ENCODE data around the gene BSDC1. TPM values are rescaled to one million over a fixed set of nuclear protein-coding genes. Genes with fewer than 3 reads are reported as not detected.

BSDC1 gene
- total RNA-seq, 1 experiment from 2014 or later = 74.0 TPM

- H3K27ac ChIP-seq = no peak overlapping the region
- H2AFZ ChIP-seq = no peak overlapping the region
- 0 out of 2 replicates have a peak, but pooled peaks cover 6% of the 10 kb centered on the region for H4K20me1 ChIP-seq (ENCODE audit: insufficient read depth)
- no peaks in the 10 kb centered on the region for H3K79me2 ChIP-seq (ENCODE audit: low read depth)
- TF ChIP-seq CTCF (conservative IDR thresholded peaks at IDR 0.05) (no peak), EZH2 (IDR thresholded peaks at IDR 0.05; ENCODE audit: low read depth) (no peak)
- DNase-seq = no peak
- no peaks in the 10 kb centered on the region for H3K9me2 ChIP-seq (ENCODE audit: insufficient read depth)
- peaks cover 40% of the 10 kb centered on the region for H3K36me3 ChIP-seq (ENCODE audit: low read depth)
- no peak overlapping the region for H3K4me3 ChIP-seq
- no peaks in the 10 kb centered on the region for H3K27me3 ChIP-seq (ENCODE audit: insufficient read depth, low read depth)
- intact Hi-C loops (cut with micrococcal nuclease; ENCODE audit: unreplicated experiment) = no loop called here
- no TSS peak for BruUV-seq (replicated peaks)
- H3K4me1 ChIP-seq (replicated peaks; ENCODE audit: insufficient read depth) = no peaks in the 10 kb centered on the region
- H3K9me3 ChIP-seq (ENCODE audit: insufficient read depth, low read depth) = no peaks in the 10 kb centered on the region
- H3K4me2 ChIP-seq = no peak overlapping the region
- peaks cover 6% of the 10 kb centered on the region; the same call in 1 of the 2 replicates for H3F3A ChIP-seq (ENCODE audit: insufficient read depth, low read depth)
- ChIA-PET CTCF (no interaction called here), POLR2A (ENCODE audit: unreplicated experiment) (interaction anchor here (0.5 kb wide), 1 partner anchor 337 kb away, joined by 6 read pairs; no protein-coding TSS in a partner anchor)
These were observed 16.6 kb downstream of the BSDC1 start for GRCh38 chr1:32377541-32378220.

GRCh38 chr1:32376199-32376598, 18.0 kb downstream of the BSDC1 start:
- Histone ChIP-seq H4K20me1 (ENCODE audit: insufficient read depth) (0 out of 2 replicates have a peak, but pooled peaks cover 8% of the 10 kb centered on the region), H3K79me2 (ENCODE audit: low read depth) (no peaks in the 10 kb centered on the region), H3K9me2 (ENCODE audit: insufficient read depth) (no peaks in the 10 kb centered on the region), H3K4me3 (no peak overlapping the region), H3K27ac (no peak overlapping the region), H3F3A (ENCODE audit: insufficient read depth, low read depth) (peaks cover 11% of the 10 kb centered on the region), H3K4me1 (replicated peaks; ENCODE audit: insufficient read depth) (no peaks in the 10 kb centered on the region), H3K27me3 (ENCODE audit: insufficient read depth, low read depth) (no peaks in the 10 kb centered on the region), H2AFZ (no peak overlapping the region), H3K36me3 (ENCODE audit: low read depth) (peaks cover 42% of the 10 kb centered on the region), H3K9me3 (ENCODE audit: insufficient read depth, low read depth) (no peaks in the 10 kb centered on the region), H3K4me2 (no peak overlapping the region)
- no peak for TF ChIP-seq CTCF (conservative IDR thresholded peaks at IDR 0.05)
- no peak for TF ChIP-seq EZH2 (IDR thresholded peaks at IDR 0.05; ENCODE audit: low read depth)
- no TSS peak for BruUV-seq (replicated peaks)
- DNase-seq = no peak
- intact Hi-C loops (cut with micrococcal nuclease; ENCODE audit: unreplicated experiment) = no loop called here
- POLR2A ChIA-PET (ENCODE audit: unreplicated experiment) = interaction anchor here (0.5 to 0.7 kb wide), 3 partner anchors 10 to 167 kb away, joined by 5 to 21 read pairs (median 6); partner anchors contain the start of gene DCDC2B
- CTCF ChIA-PET = no interaction called here

GRCh38 chr1:32373996-32374592, 20.1 kb downstream of the BSDC1 start:
- H3F3A ChIP-seq (ENCODE audit: insufficient read depth, low read depth) = peaks cover 11% of the 10 kb centered on the region
- intact Hi-C loops (cut with micrococcal nuclease; ENCODE audit: unreplicated experiment) = no loop called here
- ChIA-PET POLR2A (ENCODE audit: unreplicated experiment) (no interaction called here), CTCF (no interaction called here)
- peaks cover 5% of the 10 kb centered on the region; the same call in 1 of the 2 replicates for H4K20me1 ChIP-seq (ENCODE audit: insufficient read depth)
- H3K4me2 ChIP-seq = no peak overlapping the region
- BruUV-seq (replicated peaks) = no TSS peak
- H3K79me2 ChIP-seq (ENCODE audit: low read depth) = no peaks in the 10 kb centered on the region
- H3K9me3 ChIP-seq (ENCODE audit: insufficient read depth, low read depth) = no peaks in the 10 kb centered on the region
- no peaks in the 10 kb centered on the region for H3K27me3 ChIP-seq (ENCODE audit: insufficient read depth, low read depth)
- DNase-seq = no peak
- no peak overlapping the region for H3K4me3 ChIP-seq
- TF ChIP-seq EZH2 (IDR thresholded peaks at IDR 0.05; ENCODE audit: low read depth) (no peak), CTCF (conservative IDR thresholded peaks at IDR 0.05) (no peak)
- no peak overlapping the region for H3K27ac ChIP-seq
- H3K36me3 ChIP-seq (ENCODE audit: low read depth) = peaks cover 42% of the 10 kb centered on the region
- H3K9me2 ChIP-seq (ENCODE audit: insufficient read depth) = no peaks in the 10 kb centered on the region
- H2AFZ ChIP-seq = no peak overlapping the region
- H3K4me1 ChIP-seq (replicated peaks; ENCODE audit: insufficient read depth) = no peaks in the 10 kb centered on the region

Data from PC-9 (cell line).